WI38 (cell line): ENCODE measurements around the gene ERCC6L.
"Not testable (repeated sequence)": the region's sequence is repeated elsewhere in the genome, so short reads cannot be mapped to it uniquely, and the experiment has no call there.

ENCODE experiments used
- H3K4me3 ChIP-seq: 2 replicates; pipeline ENCODE4 v1.5.1; 2011; ENCODE audit warnings: low read depth, mild to moderate bottlenecking, control low read depth, low read length
- TF ChIP-seq, protein P1 (sequence below): IDR thresholded peaks from 2 replicates; pipeline ENCODE4 v1.5.1; 2012; ENCODE audit warnings: low read depth, mild to moderate bottlenecking, control low read depth, low read length

Gene ERCC6L

GRCh38 chrX:72230290-72230689, 8.5 kb downstream of the ERCC6L start:
- TF ChIP-seq, protein P1, sequence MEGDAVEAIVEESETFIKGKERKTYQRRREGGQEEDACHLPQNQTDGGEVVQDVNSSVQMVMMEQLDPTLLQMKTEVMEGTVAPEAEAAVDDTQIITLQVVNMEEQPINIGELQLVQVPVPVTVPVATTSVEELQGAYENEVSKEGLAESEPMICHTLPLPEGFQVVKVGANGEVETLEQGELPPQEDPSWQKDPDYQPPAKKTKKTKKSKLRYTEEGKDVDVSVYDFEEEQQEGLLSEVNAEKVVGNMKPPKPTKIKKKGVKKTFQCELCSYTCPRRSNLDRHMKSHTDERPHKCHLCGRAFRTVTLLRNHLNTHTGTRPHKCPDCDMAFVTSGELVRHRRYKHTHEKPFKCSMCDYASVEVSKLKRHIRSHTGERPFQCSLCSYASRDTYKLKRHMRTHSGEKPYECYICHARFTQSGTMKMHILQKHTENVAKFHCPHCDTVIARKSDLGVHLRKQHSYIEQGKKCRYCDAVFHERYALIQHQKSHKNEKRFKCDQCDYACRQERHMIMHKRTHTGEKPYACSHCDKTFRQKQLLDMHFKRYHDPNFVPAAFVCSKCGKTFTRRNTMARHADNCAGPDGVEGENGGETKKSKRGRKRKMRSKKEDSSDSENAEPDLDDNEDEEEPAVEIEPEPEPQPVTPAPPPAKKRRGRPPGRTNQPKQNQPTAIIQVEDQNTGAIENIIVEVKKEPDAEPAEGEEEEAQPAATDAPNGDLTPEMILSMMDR = no peak
- no peak overlapping the region for H3K4me3 ChIP-seq

- not testable (repeated sequence) for H3K4me3 ChIP-seq
Measured at GRCh38 chrX:72220375-72220774, 18.5 kb downstream of the ERCC6L start.

DNA sequence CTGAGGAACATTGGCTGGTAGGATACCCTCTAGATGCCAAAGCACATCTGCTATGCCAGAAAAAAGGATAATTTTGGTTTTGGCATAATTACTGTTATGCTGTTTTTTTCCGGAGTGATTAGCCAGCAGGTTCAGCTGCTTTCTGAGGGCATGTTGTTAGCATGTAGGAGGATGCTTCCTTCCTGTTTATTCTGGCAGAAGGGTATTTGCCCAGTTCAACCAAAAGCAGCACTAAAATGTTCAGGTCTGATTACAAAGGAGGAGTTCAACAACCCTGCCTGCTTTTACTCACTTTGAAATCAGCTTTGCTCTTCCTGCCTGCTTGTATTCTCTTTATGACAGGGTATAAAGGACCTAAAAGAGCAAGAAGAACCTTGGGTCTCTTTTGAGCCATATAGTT, 21.9 kb downstream of the ERCC6L start:
- no peak overlapping the region for H3K4me3 ChIP-seq
- TF ChIP-seq, protein P1 = no peak

GRCh38 chrX:72208126-72208800, 30.6 kb downstream of the ERCC6L start:
- TF ChIP-seq, protein P1 = no peak
- H3K4me3 ChIP-seq = no peak overlapping the region

DNA sequence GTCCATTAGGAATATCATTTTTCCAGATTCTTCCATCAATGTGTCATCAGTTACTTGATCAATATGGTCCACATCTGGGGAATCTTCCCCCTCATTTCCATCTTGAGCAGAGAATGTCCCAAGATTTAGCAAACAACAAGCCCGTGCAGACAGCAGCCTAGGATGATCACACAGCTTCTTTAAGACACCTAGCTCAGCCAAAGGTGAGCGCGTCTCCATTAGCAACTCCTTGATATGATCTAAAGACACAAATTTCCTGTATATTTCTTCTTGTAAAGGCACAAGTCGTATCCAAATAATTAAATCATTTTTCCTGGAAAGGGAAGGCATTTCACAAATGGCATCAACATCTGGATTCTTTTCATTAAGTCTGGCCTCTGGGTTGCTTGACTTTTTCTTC, 31.5 kb downstream of the ERCC6L start:
- H3K4me3 ChIP-seq = no peak overlapping the region
- TF ChIP-seq, protein P1 = no peak

DNA sequence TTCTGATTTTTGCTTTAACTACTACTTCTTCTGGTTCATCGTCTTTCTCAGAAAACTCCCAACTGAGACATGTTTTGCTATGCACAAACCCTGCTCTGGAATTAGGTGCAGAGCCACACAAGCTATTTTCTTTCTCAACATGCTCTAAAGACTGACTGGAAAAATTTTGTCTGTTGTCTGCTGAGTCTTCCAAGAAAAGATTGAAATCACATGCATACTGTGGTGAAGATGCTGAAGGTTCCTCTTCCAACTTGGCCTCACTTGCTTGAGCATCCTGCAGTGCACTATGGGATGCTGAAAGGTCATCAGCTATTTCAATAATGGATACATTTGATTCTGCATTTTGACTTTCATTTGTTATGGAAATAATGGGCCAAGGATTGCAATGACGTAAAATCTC, 33.1 kb downstream of the ERCC6L start:
- no peak overlapping the region for H3K4me3 ChIP-seq
- TF ChIP-seq, protein P1 = no peak

GRCh38 chrX:72203421-72203820, 35.4 kb downstream of the ERCC6L start:
- H3K4me3 ChIP-seq = no peak overlapping the region
- TF ChIP-seq, protein P1 = no peak
